Liver (tissue), 9 donors: ENCODE results near the gene L3MBTL3. TPM values are rescaled to one million over a fixed set of nuclear protein-coding genes. Genes with fewer than 3 reads are reported as not detected.

Experiments used
- DNase-seq: peaks from one replicate; pipeline ENCODE4 v3.0.0-alpha.2; 2017; ENCODE audit warnings: low spot score
- H3K27ac ChIP-seq, 2 donors: one replicate each; pipeline ENCODE4 v1.7.0; 2013; ENCODE audit warnings: inconsistent platforms in 2 of 2, low read length in 2 of 2, control low read depth in 1 of 2, low read depth in 1 of 2, mild to moderate bottlenecking in 1 of 2
- H3K27me3 ChIP-seq, 4 donors: one replicate each; pipeline versions ENCODE4 v1.6.1 to v1.7.0; 2013; ENCODE audit warnings: low read length in 3 of 4, inconsistent platforms in 1 of 4, mild to moderate bottlenecking in 1 of 4, moderate library complexity in 1 of 4; ENCODE audit not compliant: control insufficient read depth in 4 of 4, insufficient read depth in 4 of 4
- H3K36me3 ChIP-seq, 4 donors: one replicate each; pipeline versions ENCODE4 v1.6.1 to v1.7.0; 2013; ENCODE audit warnings: low read length in 3 of 4, mild to moderate bottlenecking in 3 of 4, low read depth in 1 of 4, moderate library complexity in 1 of 4; ENCODE audit not compliant: control insufficient read depth in 4 of 4, insufficient read depth in 3 of 4
- H3K4me1 ChIP-seq, 4 donors: one replicate each; pipeline versions ENCODE4 v1.6.1 to v1.7.0; 2013; ENCODE audit warnings: low read length in 3 of 4, mild to moderate bottlenecking in 3 of 4, moderate library complexity in 1 of 4; ENCODE audit not compliant: control insufficient read depth in 4 of 4, insufficient read depth in 4 of 4
- H3K4me3 ChIP-seq, 3 donors: one replicate each; pipeline versions ENCODE4 v1.6.1 to v1.7.0; 2013; ENCODE audit warnings: low read length in 3 of 3, control low read depth in 1 of 3, low read depth in 1 of 3, mild to moderate bottlenecking in 1 of 3
- H3K9ac ChIP-seq, 2 donors: one replicate each; pipeline ENCODE4 v1.7.0; 2013; ENCODE audit warnings: low read length in 2 of 2, mild to moderate bottlenecking in 2 of 2, moderate library complexity in 2 of 2, control low read depth in 1 of 2, low read depth in 1 of 2
- H3K9me3 ChIP-seq, 4 donors: one replicate each; pipeline versions ENCODE4 v1.6.1 to v1.7.0; 2013; ENCODE audit warnings: low read length in 3 of 4; ENCODE audit not compliant: control insufficient read depth in 4 of 4
- EGR1 ChIP-seq, 2 donors: IDR thresholded peaks; 2 replicates each; pipeline ENCODE4 v1.6.1; 2016 to 2018; ENCODE audit warnings: antibody characterized with exemption in 2 of 2, low read depth in 2 of 2
- FOXA1 ChIP-seq: IDR thresholded peaks from 2 replicates; pipeline ENCODE4 v1.6.1; 2016; ENCODE audit warnings: antibody characterized with exemption
- FOXA2 ChIP-seq: IDR thresholded peaks from 2 replicates; pipeline ENCODE4 v1.6.1; 2016; ENCODE audit warnings: antibody characterized with exemption
- GABPA ChIP-seq, 2 donors: IDR thresholded peaks in 1 of 2; conservative IDR thresholded peaks in 1 of 2; 2 replicates each; pipeline ENCODE4 v1.6.1; 2016; ENCODE audit warnings: antibody characterized with exemption in 2 of 2, mild to moderate bottlenecking in 1 of 2, moderate library complexity in 1 of 2
- HNF4A ChIP-seq, 2 donors: conservative IDR thresholded peaks; 2 replicates each; pipeline ENCODE4 v1.6.1; 2016; ENCODE audit warnings: antibody characterized with exemption in 2 of 2, mild to moderate bottlenecking in 2 of 2
- HNF4G ChIP-seq: IDR thresholded peaks from 2 replicates; pipeline ENCODE4 v1.6.1; 2016; ENCODE audit warnings: antibody characterized with exemption
- NR2F2 ChIP-seq: IDR thresholded peaks from 2 replicates; pipeline ENCODE4 v1.6.1; 2016; ENCODE audit warnings: antibody characterized with exemption
- RAD21 ChIP-seq, 2 donors: IDR thresholded peaks; 2 replicates each; pipeline ENCODE4 v1.6.1; 2016; ENCODE audit warnings: antibody characterized with exemption in 2 of 2, mild to moderate bottlenecking in 2 of 2
- RXRA ChIP-seq, 2 donors: IDR thresholded peaks; 2 replicates each; pipeline ENCODE4 v1.6.1; 2017 to 2018; ENCODE audit warnings: antibody characterized with exemption in 2 of 2, mild to moderate bottlenecking in 1 of 2
- SP1 ChIP-seq: IDR thresholded peaks from 2 replicates; pipeline ENCODE4 v1.6.1; 2018; ENCODE audit warnings: antibody characterized with exemption, mild to moderate bottlenecking
- YY1 ChIP-seq: IDR thresholded peaks from 2 replicates; pipeline ENCODE4 v1.6.1; 2016; ENCODE audit warnings: antibody characterized with exemption, mild to moderate bottlenecking
- WGBS: extraction: QIAGEN DNeasy Blood & Tissue Kit; methylation state at CpG from one replicate; pipeline ENCODE4 v1.1.7; 2013; 5-methylcytosine and 5-hydroxymethylcytosine counted together
- polyA plus RNA-seq, 2 donors: library from polyadenylated mRNA; stranded (reverse) in 1 of 2; unstranded in 1 of 2; fragments of 200-250 nt in 1 of 2; fragments of >200 nt in 1 of 2; fragmentation: Nextera tagmentation in 1 of 2; extraction: Ambion mirVana in 1 of 2; gene quantifications; one replicate each; pipeline versions ENCODE4 v1.2.1 to v1.2.3, GENCODE V29; 2013 to 2015
- total RNA-seq, 2 donors: library from RNA; depleted of rRNA; stranded (reverse); fragments of >200 nt; gene quantifications; one replicate each; pipeline ENCODE4 v1.2.3, GENCODE V29; 2014
- TF ChIP-seq, protein P1 (sequence below): IDR thresholded peaks from 2 replicates; pipeline ENCODE4 v1.6.1; 2016; ENCODE audit warnings: antibody characterized with exemption
- TF ChIP-seq, protein P2 (sequence below): fragments of 150-350 bp; IDR thresholded peaks from 2 replicates; pipeline ENCODE4 v1.5.1; 2017; ENCODE audit warnings: improper control_type of control experiment, low read depth, low read length; ENCODE audit not compliant: missing input control
- TF ChIP-seq, protein P3 (sequence below): IDR thresholded peaks from 2 replicates; pipeline ENCODE4 v1.6.1; 2016; ENCODE audit warnings: antibody characterized with exemption
- TF ChIP-seq, protein P4 (sequence below): IDR thresholded peaks from 2 replicates; pipeline ENCODE4 v1.6.1; 2016; ENCODE audit warnings: antibody characterized with exemption, mild to moderate bottlenecking
- TF ChIP-seq, protein P5 (sequence below): IDR thresholded peaks from 2 replicates; pipeline ENCODE4 v1.6.1; 2016; ENCODE audit warnings: antibody characterized with exemption
- donor health status: healthy.
- donor health status: healthy.
- donor health status: healthy.
- donor health status: healthy.
- donor health status: healthy.

The L3MBTL3 gene
- total and polyA plus RNA-seq, 4 donors = 1.9 to 9.2 (median 3.7) TPM

DNA sequence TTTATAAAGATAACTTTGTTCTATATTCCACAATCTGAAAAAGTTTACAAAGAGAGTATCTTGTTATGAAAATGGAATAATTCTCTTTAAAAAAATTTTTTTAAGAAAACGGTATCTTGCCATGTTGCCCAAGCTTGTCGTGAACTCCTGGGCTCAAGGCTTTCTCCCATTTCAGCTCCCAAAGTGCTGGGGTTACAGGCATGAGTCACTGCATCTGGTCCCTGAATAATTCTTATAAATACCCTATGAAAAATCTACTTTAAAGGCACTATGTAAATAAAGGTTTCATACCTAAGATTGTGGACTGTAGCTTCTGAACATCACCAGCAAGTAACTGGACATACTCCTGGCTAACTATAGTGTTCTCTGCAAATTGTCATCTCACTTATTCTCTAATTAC is 144.0 kb downstream of the L3MBTL3 start:
- Histone ChIP-seq H3K9me3 (peaks cover 0 to 2% (median 0%) of the 10 kb centered on the region in 4 donors), H3K4me3 (no peak overlapping the region), H3K27me3 (no peaks in the 10 kb centered on the region), H3K4me1 (no peaks in the 10 kb centered on the region), H3K9ac (no peak overlapping the region), H3K27ac (no peak overlapping the region), H3K36me3 (no peaks in the 10 kb centered on the region)
- DNase-seq = no peak
- no peak for TF ChIP-seq NR2F2
- TF ChIP-seq, protein P1, sequence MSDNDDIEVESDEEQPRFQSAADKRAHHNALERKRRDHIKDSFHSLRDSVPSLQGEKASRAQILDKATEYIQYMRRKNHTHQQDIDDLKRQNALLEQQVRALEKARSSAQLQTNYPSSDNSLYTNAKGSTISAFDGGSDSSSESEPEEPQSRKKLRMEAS = no peak
- TF ChIP-seq FOXA2 = no peak
- TF ChIP-seq, protein P2, sequence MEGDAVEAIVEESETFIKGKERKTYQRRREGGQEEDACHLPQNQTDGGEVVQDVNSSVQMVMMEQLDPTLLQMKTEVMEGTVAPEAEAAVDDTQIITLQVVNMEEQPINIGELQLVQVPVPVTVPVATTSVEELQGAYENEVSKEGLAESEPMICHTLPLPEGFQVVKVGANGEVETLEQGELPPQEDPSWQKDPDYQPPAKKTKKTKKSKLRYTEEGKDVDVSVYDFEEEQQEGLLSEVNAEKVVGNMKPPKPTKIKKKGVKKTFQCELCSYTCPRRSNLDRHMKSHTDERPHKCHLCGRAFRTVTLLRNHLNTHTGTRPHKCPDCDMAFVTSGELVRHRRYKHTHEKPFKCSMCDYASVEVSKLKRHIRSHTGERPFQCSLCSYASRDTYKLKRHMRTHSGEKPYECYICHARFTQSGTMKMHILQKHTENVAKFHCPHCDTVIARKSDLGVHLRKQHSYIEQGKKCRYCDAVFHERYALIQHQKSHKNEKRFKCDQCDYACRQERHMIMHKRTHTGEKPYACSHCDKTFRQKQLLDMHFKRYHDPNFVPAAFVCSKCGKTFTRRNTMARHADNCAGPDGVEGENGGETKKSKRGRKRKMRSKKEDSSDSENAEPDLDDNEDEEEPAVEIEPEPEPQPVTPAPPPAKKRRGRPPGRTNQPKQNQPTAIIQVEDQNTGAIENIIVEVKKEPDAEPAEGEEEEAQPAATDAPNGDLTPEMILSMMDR = no peak
- TF ChIP-seq YY1 = no peak
- no peak for TF ChIP-seq RXRA (IDR thresholded peaks at IDR 0.05)
- TF ChIP-seq FOXA1 = no peak
- no peak for TF ChIP-seq GABPA (IDR thresholded peaks at IDR 0.05 in 1 of 2, conservative IDR thresholded peaks at IDR 0.05 in 1 of 2)
- TF ChIP-seq, protein P3, sequence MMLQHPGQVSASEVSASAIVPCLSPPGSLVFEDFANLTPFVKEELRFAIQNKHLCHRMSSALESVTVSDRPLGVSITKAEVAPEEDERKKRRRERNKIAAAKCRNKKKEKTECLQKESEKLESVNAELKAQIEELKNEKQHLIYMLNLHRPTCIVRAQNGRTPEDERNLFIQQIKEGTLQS = no peak
- TF ChIP-seq, protein P4, sequence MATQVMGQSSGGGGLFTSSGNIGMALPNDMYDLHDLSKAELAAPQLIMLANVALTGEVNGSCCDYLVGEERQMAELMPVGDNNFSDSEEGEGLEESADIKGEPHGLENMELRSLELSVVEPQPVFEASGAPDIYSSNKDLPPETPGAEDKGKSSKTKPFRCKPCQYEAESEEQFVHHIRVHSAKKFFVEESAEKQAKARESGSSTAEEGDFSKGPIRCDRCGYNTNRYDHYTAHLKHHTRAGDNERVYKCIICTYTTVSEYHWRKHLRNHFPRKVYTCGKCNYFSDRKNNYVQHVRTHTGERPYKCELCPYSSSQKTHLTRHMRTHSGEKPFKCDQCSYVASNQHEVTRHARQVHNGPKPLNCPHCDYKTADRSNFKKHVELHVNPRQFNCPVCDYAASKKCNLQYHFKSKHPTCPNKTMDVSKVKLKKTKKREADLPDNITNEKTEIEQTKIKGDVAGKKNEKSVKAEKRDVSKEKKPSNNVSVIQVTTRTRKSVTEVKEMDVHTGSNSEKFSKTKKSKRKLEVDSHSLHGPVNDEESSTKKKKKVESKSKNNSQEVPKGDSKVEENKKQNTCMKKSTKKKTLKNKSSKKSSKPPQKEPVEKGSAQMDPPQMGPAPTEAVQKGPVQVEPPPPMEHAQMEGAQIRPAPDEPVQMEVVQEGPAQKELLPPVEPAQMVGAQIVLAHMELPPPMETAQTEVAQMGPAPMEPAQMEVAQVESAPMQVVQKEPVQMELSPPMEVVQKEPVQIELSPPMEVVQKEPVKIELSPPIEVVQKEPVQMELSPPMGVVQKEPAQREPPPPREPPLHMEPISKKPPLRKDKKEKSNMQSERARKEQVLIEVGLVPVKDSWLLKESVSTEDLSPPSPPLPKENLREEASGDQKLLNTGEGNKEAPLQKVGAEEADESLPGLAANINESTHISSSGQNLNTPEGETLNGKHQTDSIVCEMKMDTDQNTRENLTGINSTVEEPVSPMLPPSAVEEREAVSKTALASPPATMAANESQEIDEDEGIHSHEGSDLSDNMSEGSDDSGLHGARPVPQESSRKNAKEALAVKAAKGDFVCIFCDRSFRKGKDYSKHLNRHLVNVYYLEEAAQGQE = no peak
- TF ChIP-seq RAD21 (IDR thresholded peaks at IDR 0.05) = no peak
- no peak for TF ChIP-seq SP1
- no peak for TF ChIP-seq EGR1 (IDR thresholded peaks at IDR 0.05; ENCODE audit: low read depth in 2 of 2)
- TF ChIP-seq, protein P5, sequence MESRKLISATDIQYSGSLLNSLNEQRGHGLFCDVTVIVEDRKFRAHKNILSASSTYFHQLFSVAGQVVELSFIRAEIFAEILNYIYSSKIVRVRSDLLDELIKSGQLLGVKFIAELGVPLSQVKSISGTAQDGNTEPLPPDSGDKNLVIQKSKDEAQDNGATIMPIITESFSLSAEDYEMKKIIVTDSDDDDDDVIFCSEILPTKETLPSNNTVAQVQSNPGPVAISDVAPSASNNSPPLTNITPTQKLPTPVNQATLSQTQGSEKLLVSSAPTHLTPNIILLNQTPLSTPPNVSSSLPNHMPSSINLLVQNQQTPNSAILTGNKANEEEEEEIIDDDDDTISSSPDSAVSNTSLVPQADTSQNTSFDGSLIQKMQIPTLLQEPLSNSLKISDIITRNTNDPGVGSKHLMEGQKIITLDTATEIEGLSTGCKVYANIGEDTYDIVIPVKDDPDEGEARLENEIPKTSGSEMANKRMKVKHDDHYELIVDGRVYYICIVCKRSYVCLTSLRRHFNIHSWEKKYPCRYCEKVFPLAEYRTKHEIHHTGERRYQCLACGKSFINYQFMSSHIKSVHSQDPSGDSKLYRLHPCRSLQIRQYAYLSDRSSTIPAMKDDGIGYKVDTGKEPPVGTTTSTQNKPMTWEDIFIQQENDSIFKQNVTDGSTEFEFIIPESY = no peak
- TF ChIP-seq HNF4A (conservative IDR thresholded peaks at IDR 0.05) = no peak
- 92% methylated on average over 2 of the region's 2 CpGs for WGBS

DNA sequence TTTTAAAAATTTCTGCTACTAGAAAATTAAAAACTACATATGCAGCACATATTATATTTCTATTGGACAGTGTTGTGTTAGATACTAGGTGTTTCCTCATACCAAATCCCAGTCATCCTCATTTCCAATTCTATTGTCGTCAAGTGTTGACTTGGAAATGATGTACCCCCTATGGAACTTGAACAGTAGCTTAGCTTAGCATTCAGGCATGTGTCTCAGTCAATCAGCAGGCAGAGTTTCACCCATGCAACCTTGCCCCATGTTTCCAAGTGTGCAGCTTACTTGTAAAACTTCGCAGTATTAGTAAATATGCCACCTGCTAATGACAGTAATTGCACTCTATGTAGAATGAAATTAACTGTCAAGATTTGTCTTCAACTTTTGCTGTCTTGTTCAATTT is 144.9 kb downstream of the L3MBTL3 start:
- H3K36me3 ChIP-seq = no peaks in the 10 kb centered on the region
- peaks cover 0 to 2% (median 0%) of the 10 kb centered on the region in 4 donors for H3K9me3 ChIP-seq
- no peak overlapping the region for H3K27ac ChIP-seq
- no peaks in the 10 kb centered on the region for H3K27me3 ChIP-seq
- DNase-seq = no peak
- H3K4me3 ChIP-seq = no peak overlapping the region
- no peaks in the 10 kb centered on the region for H3K4me1 ChIP-seq
- H3K9ac ChIP-seq = no peak overlapping the region
- 97% methylated on average over 2 of the region's 2 CpGs for WGBS
- no peak for TF ChIP-seq HNF4G
- no peak for TF ChIP-seq GABPA (IDR thresholded peaks at IDR 0.05 in 1 of 2, conservative IDR thresholded peaks at IDR 0.05 in 1 of 2)
- TF ChIP-seq, protein P4 = no peak
- no peak for TF ChIP-seq HNF4A (conservative IDR thresholded peaks at IDR 0.05)
- TF ChIP-seq RAD21 (IDR thresholded peaks at IDR 0.05) = no peak
- TF ChIP-seq, protein P2 = no peak
